T-helper 1 cell treated with Interleukin-12 subunit alpha and Interleukin-12 subunit beta and Interleukin-4 antibody, amounts not matched to agents 30 ng/mL and 1 ng/mL, for 36 hours (primary cell): ENCODE data around the gene IRAK2. TPM values are rescaled to one million over a fixed set of nuclear protein-coding genes. Genes with fewer than 3 reads are reported as not detected.
"Not testable (repeated sequence)": the region's sequence is repeated elsewhere in the genome, so short reads cannot be mapped to it uniquely, and the experiment has no call there.

Experiments
- intact Hi-C: fragments of 100-400 bp; cut with micrococcal nuclease; formaldehyde crosslinking; loops from one replicate; pipeline ENCODE4 v1.15.1; 2024
- total RNA-seq: library from RNA; stranded (reverse); gene quantifications from 2 replicates; pipeline ENCODE4 v1.2.3, GENCODE V29; 2022

Gene IRAK2
- 12.2 and 13.1 TPM in 2 replicates for total RNA-seq

GRCh38 chr3:10164546-10165393 lies at the start of gene IRAK2:
IRAK2 (plus strand) TSS chr3:10164919; CDS start chr3:10164955, 36 bp downstream.
- intact Hi-C loops, result loop anchor here (1.0 to 2.0 kb wide), 6 partner anchors 23 to 100 kb away; partner anchors contain the start of genes BRK1, TATDN2 and VHL

- intact Hi-C loops, result loop anchor here (1.0 to 10.0 kb wide), 19 partner anchors 15 to 1153 kb away; partner anchors contain the start of genes ARPC4, BRPF1, CRELD1 and EMC3
These were observed 49.2 kb upstream of the IRAK2 start, which contains the start of gene BRK1 for GRCh38 chr3:10115326-10116137. BRK1 (plus strand) TSS chr3:10115675; CDS start chr3:10115702, 27 bp downstream.

GRCh38 chr3:10116138-10116460 lies 48.6 kb upstream of the IRAK2 start:
- intact Hi-C loops, result loop anchor here (2.0 to 10.0 kb wide), 3 partner anchors 15 to 1153 kb away; partner anchors contain the start of genes BRPF1 and RAD18

GRCh38 chr3:10116928-10117327 lies 47.8 kb upstream of the IRAK2 start:
- intact Hi-C loops, result loop anchor here (2.0 to 10.0 kb wide), 3 partner anchors 14 to 1154 kb away; partner anchors contain the start of genes BRPF1 and RAD18

- intact Hi-C loops, result loop anchor here (10.0 kb wide), 1 partner anchor 385 kb away; the partner anchor contains the start of gene BRPF1
These were observed 45.3 kb upstream of the IRAK2 start for GRCh38 chr3:10119376-10119775.

- intact Hi-C loops, result no loop called here
These were observed 43.7 kb upstream of the IRAK2 start for GRCh38 chr3:10121064-10121463.

GRCh38 chr3:10122724-10123123 lies 42.0 kb upstream of the IRAK2 start:
- intact Hi-C loops, result no loop called here

- intact Hi-C loops, result not testable (repeated sequence)
These were observed 28.8 kb upstream of the IRAK2 start for GRCh38 chr3:10135872-10136271.

- intact Hi-C loops, result no loop called here
These were observed 28.2 kb upstream of the IRAK2 start for GRCh38 chr3:10136426-10137005.

GRCh38 chr3:10137178-10137577 lies 27.5 kb upstream of the IRAK2 start:
- intact Hi-C loops, result no loop called here

- intact Hi-C loops, result loop anchor here (1.0 to 5.0 kb wide), 12 partner anchors 23 to 744 kb away; partner anchors contain the start of genes BRK1, BRPF1, CRELD1 and FANCD2
These were observed 23.6 kb upstream of the IRAK2 start for GRCh38 chr3:10140996-10141546.

- intact Hi-C loops, result loop anchor here (5.0 kb wide), 1 partner anchor 746 kb away; the partner anchor contains the start of gene SETD5
These were observed 21.8 kb upstream of the IRAK2 start for GRCh38 chr3:10142707-10143560.

GRCh38 chr3:10145685-10146084 lies 19.0 kb upstream of the IRAK2 start:
- intact Hi-C loops, result no loop called here

- intact Hi-C loops, result no loop called here
These were observed 15.5 kb upstream of the IRAK2 start for GRCh38 chr3:10149226-10149625.

GRCh38 chr3:10150987-10151386 lies 13.7 kb upstream of the IRAK2 start:
- intact Hi-C loops, result no loop called here

- intact Hi-C loops, result no loop called here
These were observed 10.2 kb upstream of the IRAK2 start for GRCh38 chr3:10154335-10155122.

GRCh38 chr3:10155123-10155472 lies 9.6 kb upstream of the IRAK2 start:
- intact Hi-C loops, result no loop called here

GRCh38 chr3:10155658-10156057 lies 9.1 kb upstream of the IRAK2 start:
- intact Hi-C loops, result no loop called here

- intact Hi-C loops, result no loop called here
These were observed 7.7 kb upstream of the IRAK2 start for GRCh38 chr3:10157031-10157430.
